H1 (cell line): ENCODE measurements around the gene CBX4. TPM values are rescaled to one million over a fixed set of nuclear protein-coding genes. Genes with fewer than 3 reads are reported as not detected.

Experiments used
- KDM5A ChIP-seq: fragments of 200-600 bp; IDR thresholded peaks from 2 replicates; pipeline ENCODE4 v1.7.1; 2012; ENCODE audit warnings: mild to moderate bottlenecking, low read length, inconsistent platforms, mixed read lengths
- RFX5 ChIP-seq: IDR thresholded peaks from 2 replicates; pipeline ENCODE4 v1.6.1; 2011; ENCODE audit warnings: low read depth, low read length, improper control_type of control experiment, borderline replicate concordance
- RNF2 ChIP-seq: fragments of 200-900, 300-1000 bp; sonication (generic); IDR thresholded peaks from 2 replicates; pipeline ENCODE4 v1.7.1; 2016; ENCODE audit warnings: borderline replicate concordance, low read depth, mild to moderate bottlenecking, antibody characterized with exemption, low read length; ENCODE audit not compliant: poor library complexity, severe bottlenecking; ENCODE audit errors: missing control alignments
- TAF1 ChIP-seq: IDR thresholded peaks from 2 replicates; pipeline ENCODE4 v1.6.1; 2011; ENCODE audit warnings: mild to moderate bottlenecking, low read depth, low read length
- TCF12 ChIP-seq: IDR thresholded peaks from 2 replicates; pipeline ENCODE4 v1.6.1; 2011; ENCODE audit warnings: low read depth, mild to moderate bottlenecking, low read length
- YY1 ChIP-seq: IDR thresholded peaks from 2 replicates; pipeline ENCODE4 v1.6.1; 2011; ENCODE audit warnings: low read depth, mild to moderate bottlenecking, low read length
- polyA plus RNA-seq, 7 experiments: library from polyadenylated mRNA; depleted of rRNA in 3 of 7; stranded (reverse) in 5 of 7; unstranded in 2 of 7; fragments of >200 nt in 5 of 7; fragments of 200-250 nt in 2 of 7; gene quantifications; 1 replicate in 5 of 7; 2 replicates in 1 of 7; 4 replicates in 1 of 7; pipeline versions ENCODE4 v1.2.1 to v1.2.3, GENCODE V29; 2011 to 2013; ENCODE audit warnings: missing spikeins in 2 of 7, mixed read lengths in 2 of 7
- total RNA-seq: library from RNA; stranded (reverse); fragmentation: NEBNext Ultra II Directional; extraction: Animal tissue kit (Norgen Biotek cat#: 25700); gene quantifications from 2 replicates; pipeline ENCODE4 v1.2.1, GENCODE V29; 2021
- TF ChIP-seq, protein P1 (sequence below): IDR thresholded peaks from 2 replicates; pipeline ENCODE4 v1.6.1; 2012; ENCODE audit warnings: inconsistent platforms

The CBX4 gene
- total and polyA plus RNA-seq, 2 of the 8 experiments (the other 6 are each of a cell fraction or from before 2014, with no cell fraction given): 1.8 to 4.0 TPM

DNA sequence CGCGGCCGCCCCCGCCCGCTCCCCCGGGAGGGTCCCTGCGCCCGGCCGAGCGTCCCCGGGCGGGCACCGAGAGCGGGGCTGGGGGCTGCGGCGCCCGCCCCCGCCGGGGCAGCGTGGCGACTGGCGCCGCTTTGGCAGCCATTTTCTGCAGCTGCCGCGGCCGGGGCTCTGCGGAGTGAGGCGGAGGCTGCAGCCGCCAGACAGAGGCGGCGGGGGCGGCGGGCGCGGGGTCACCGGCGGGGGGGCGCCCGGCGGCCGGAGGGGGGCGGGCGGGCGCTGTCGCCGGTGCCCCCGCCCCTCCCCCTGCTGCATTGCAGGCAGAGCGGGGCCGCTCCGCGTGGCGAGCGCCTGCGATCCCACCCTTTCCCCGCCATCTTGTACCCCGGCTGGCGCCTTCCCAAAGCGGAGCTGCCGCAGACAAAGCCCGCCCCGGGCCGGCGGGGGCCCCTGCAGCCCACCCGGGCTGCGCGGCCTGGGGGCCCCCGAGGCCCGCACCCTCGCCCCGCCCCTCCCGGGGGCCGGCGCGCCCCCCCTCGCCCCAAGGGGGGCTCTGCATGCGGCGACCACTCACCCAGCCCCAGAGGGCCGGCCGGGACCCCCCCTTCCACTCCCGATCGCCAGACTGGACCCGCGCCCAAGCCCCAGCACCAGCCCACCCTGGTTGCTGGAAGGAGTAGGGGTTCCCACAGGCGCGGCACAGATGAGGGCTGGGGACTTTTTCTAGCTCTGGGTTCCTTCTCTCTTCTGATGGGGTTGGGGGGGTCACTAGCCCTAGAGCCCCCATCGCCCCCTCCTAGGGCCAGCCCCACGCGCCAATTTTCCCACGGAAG lies 25.7 kb downstream of the CBX4 start (continued):
- TF ChIP-seq TAF1 (peak; percentile 34; the same call in 1 of the 2 replicates), TCF12 (no peak), KDM5A (no peak), YY1 (peak; percentile 88; the same call in 1 of the 2 replicates), RFX5 (no peak), RNF2 (no peak)
- TF ChIP-seq, protein P1, sequence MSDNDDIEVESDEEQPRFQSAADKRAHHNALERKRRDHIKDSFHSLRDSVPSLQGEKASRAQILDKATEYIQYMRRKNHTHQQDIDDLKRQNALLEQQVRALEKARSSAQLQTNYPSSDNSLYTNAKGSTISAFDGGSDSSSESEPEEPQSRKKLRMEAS: peak; percentile 87
